Progenitor cell of endocrine pancreas (in vitro differentiated cells): ENCODE measurements around the gene TMEM120A. TPM values are rescaled to one million over a fixed set of nuclear protein-coding genes. Genes with fewer than 3 reads are reported as not detected.
"Not testable (repeated sequence)": the region's sequence is repeated elsewhere in the genome, so short reads cannot be mapped to it uniquely, and the experiment has no call there.

Source experiments
- DNase-seq: peaks from one replicate; pipeline ENCODE4 v3.0.0; 2021; ENCODE audit warnings: low spot score; ENCODE audit not compliant: unreplicated experiment
- H3K27ac Mint-ChIP-seq: 2 replicates; pipeline ENCODE4 v1.8.0; 2021; ENCODE audit warnings: mild to moderate bottlenecking, moderate library complexity, mixed read lengths
- H3K27me3 Mint-ChIP-seq: 2 replicates; pipeline ENCODE4 v1.8.0; 2021; ENCODE audit warnings: mixed read lengths
- H3K36me3 Mint-ChIP-seq: 2 replicates; pipeline ENCODE4 v1.8.0; 2022; ENCODE audit warnings: mixed read lengths; ENCODE audit not compliant: insufficient read depth
- H3K4me1 Mint-ChIP-seq: 2 replicates; pipeline ENCODE4 v1.8.0; 2021; ENCODE audit warnings: low read depth, mixed read lengths
- H3K4me3 Mint-ChIP-seq: 2 replicates; pipeline ENCODE4 v1.8.0; 2021; ENCODE audit warnings: low read depth, mild to moderate bottlenecking, moderate library complexity, mixed read lengths
- H3K9me3 Mint-ChIP-seq: 2 replicates; pipeline ENCODE4 v1.8.0; 2021; ENCODE audit warnings: low read depth, mixed read lengths
- CTCF ChIP-seq: fragments of 200-600 bp; sonication (generic); IDR thresholded peaks from one replicate; pipeline ENCODE4 v1.5.0; 2021; ENCODE audit warnings: antibody characterized with exemption, mild to moderate bottlenecking; ENCODE audit not compliant: unreplicated experiment
- total RNA-seq: library from RNA; stranded (reverse); gene quantifications from 2 replicates; pipeline ENCODE4 v1.2.1, GENCODE V29; 2021

Gene TMEM120A
- total RNA-seq, 1 donor from 2014 or later = 35.7 TPM

- H3K9me3 Mint-ChIP-seq = no peaks in the 10 kb centered on the region
- H3K36me3 Mint-ChIP-seq = peaks cover 17% of the 10 kb centered on the region
- no peak overlapping the region for H3K27ac Mint-ChIP-seq
- H3K4me3 Mint-ChIP-seq = no peak overlapping the region
- TF ChIP-seq CTCF = no peak
- no peaks in the 10 kb centered on the region for H3K27me3 Mint-ChIP-seq
- no peak for DNase-seq
- no peaks in the 10 kb centered on the region for H3K4me1 Mint-ChIP-seq
Measured at GRCh38 chr7:76022026-76022780, 27.8 kb upstream of the TMEM120A start.

- Mint-ChIP-seq H3K27ac (no peak overlapping the region), H3K27me3 (no peaks in the 10 kb centered on the region), H3K36me3 (peaks cover 24% of the 10 kb centered on the region), H3K4me3 (no peak overlapping the region), H3K9me3 (no peaks in the 10 kb centered on the region), H3K4me1 (no peaks in the 10 kb centered on the region)
- peak; percentile 77 for TF ChIP-seq CTCF
- DNase-seq = peak; percentile 30
Measured at GRCh38 chr7:76020031-76020714, 25.8 kb upstream of the TMEM120A start.

- not testable (repeated sequence) for DNase-seq, H3K4me1 Mint-ChIP-seq, H3K27ac Mint-ChIP-seq, H3K4me3 Mint-ChIP-seq, H3K9me3 Mint-ChIP-seq, H3K27me3 Mint-ChIP-seq
- H3K36me3 Mint-ChIP-seq = peaks cover 28% of the 10 kb centered on the region
Measured at GRCh38 chr7:76018520-76018919, 24.1 kb upstream of the TMEM120A start.

GRCh38 chr7:76016191-76016947 is 22.0 kb upstream of the TMEM120A start:
- H3K27me3 Mint-ChIP-seq = no peaks in the 10 kb centered on the region
- DNase-seq = no peak
- no peaks in the 10 kb centered on the region for H3K4me1 Mint-ChIP-seq
- H3K4me3 Mint-ChIP-seq = no peak overlapping the region
- H3K27ac Mint-ChIP-seq = no peak overlapping the region
- H3K36me3 Mint-ChIP-seq = peaks cover 24% of the 10 kb centered on the region
- TF ChIP-seq CTCF = no peak
- H3K9me3 Mint-ChIP-seq = no peaks in the 10 kb centered on the region

GRCh38 chr7:76011442-76011861 is 17.1 kb upstream of the TMEM120A start:
- Mint-ChIP-seq H3K4me3 (no peak overlapping the region), H3K4me1 (no peaks in the 10 kb centered on the region), H3K27me3 (no peaks in the 10 kb centered on the region), H3K9me3 (no peaks in the 10 kb centered on the region), H3K36me3 (peaks cover 11% of the 10 kb centered on the region), H3K27ac (peak overlapping the region; percentile 62)
- DNase-seq = no peak
- no peak for TF ChIP-seq CTCF
